Activated naive CD4-positive, alpha-beta T cell treated with Interleukin-2 at 50 U/mL for 16 hours (primary cell): ENCODE measurements around the gene CLEC18B.
"Not testable (repeated sequence)": the region's sequence is repeated elsewhere in the genome, so short reads cannot be mapped to it uniquely, and the experiment has no call there.

ENCODE experiments used
- DNase-seq: peaks from one replicate; pipeline ENCODE4 v3.0.0-alpha.2; 2020

Gene CLEC18B

GRCh38 chr16:74404148-74404933, 16.9 kb downstream of the CLEC18B start:
- DNase-seq: not testable (repeated sequence)

GRCh38 chr16:74400238-74400637, 21.0 kb downstream of the CLEC18B start:
- DNase-seq: not testable (repeated sequence)

- DNase-seq: not testable (repeated sequence)
Observed at GRCh38 chr16:74398212-74398895, 22.9 kb downstream of the CLEC18B start.

- DNase-seq: not testable (repeated sequence)
Observed at GRCh38 chr16:74396521-74397017, 24.7 kb downstream of the CLEC18B start.

- not testable (repeated sequence) for DNase-seq
Observed at GRCh38 chr16:74394604-74395003, 26.7 kb downstream of the CLEC18B start.

GRCh38 chr16:74394131-74394530, 27.1 kb downstream of the CLEC18B start:
- DNase-seq: not testable (repeated sequence)

- not testable (repeated sequence) for DNase-seq
Observed at GRCh38 chr16:74391454-74392050, 29.7 kb downstream of the CLEC18B start.

- not testable (repeated sequence) for DNase-seq
Observed at GRCh38 chr16:74382339-74383034, 38.8 kb downstream of the CLEC18B start.

- DNase-seq: not testable (repeated sequence)
Observed at GRCh38 chr16:74373847-74374184, 47.5 kb downstream of the CLEC18B start.

- no peak for DNase-seq
Observed at GRCh38 chr16:74372953-74373846, 48.1 kb downstream of the CLEC18B start.

GRCh38 chr16:74372369-74372768, 48.9 kb downstream of the CLEC18B start:
- DNase-seq: no peak

GRCh38 chr16:74370338-74371135, 50.7 kb downstream of the CLEC18B start:
- DNase-seq: not testable (repeated sequence)

- peak; percentile 99 for DNase-seq
Observed at GRCh38 chr16:74368002-74368911, 53.0 kb downstream of the CLEC18B start.

GRCh38 chr16:74367469-74368001, 53.7 kb downstream of the CLEC18B start:
- not testable (repeated sequence) for DNase-seq

- not testable (repeated sequence) for DNase-seq
Observed at GRCh38 chr16:74361646-74362610, 59.4 kb downstream of the CLEC18B start.
